ENCODE results near the gene EYA3. TPM values are rescaled to one million over a fixed set of nuclear protein-coding genes. Genes with fewer than 3 reads are reported as not detected.

EYA3 gene
- 10.3 and 12.6 TPM in 2 replicates for total RNA-seq

GRCh38 chr1:28088168-28088961 lies at the start of gene EYA3:
EYA3 (minus strand) TSS chr1:28088610; CDS start chr1:28058026, 30,584 bp downstream.

GRCh38 chr1:27959792-27960603 lies 128.4 kb downstream of the EYA3 start, which contains the start of gene XKR8:
XKR8 (plus strand) TSS chr1:27959973; CDS start chr1:27960070, 97 bp downstream.

GRCh38 chr1:27934818-27935549 lies 153.4 kb downstream of the EYA3 start, which contains the start of gene SMPDL3B:
SMPDL3B (plus strand) TSS chr1:27935000; CDS start chr1:27935184, 184 bp downstream.

Other genes starting within 250 kb of the EYA3 start
- gene THEMIS2, start 216.1 kb downstream of the EYA3 start, total RNA-seq, result 10.3 TPM in 2 replicates
- 33.7 and 34.1 TPM in 2 replicates for gene RPA2, start 174.0 kb downstream of the EYA3 start, total RNA-seq
- not detected in 2 replicates for gene SMPDL3B, start 153.6 kb downstream of the EYA3 start, total RNA-seq
- gene XKR8, start 128.6 kb downstream of the EYA3 start, total RNA-seq, result 7.0 and 9.8 TPM in 2 replicates
- under 0.01 and 0.34 TPM in 2 replicates for gene PTAFR, start 88.1 kb upstream of the EYA3 start, total RNA-seq
- 52.5 and 72.1 TPM in 2 replicates for gene DNAJC8, start 144.4 kb upstream of the EYA3 start, total RNA-seq
- 404 and 481 TPM in 2 replicates for gene ATP5IF1, start 147.5 kb upstream of the EYA3 start, total RNA-seq
- 28.8 and 29.1 TPM in 2 replicates for gene SESN2, start 170.9 kb upstream of the EYA3 start, total RNA-seq
- gene MED18, start 240.4 kb upstream of the EYA3 start, total RNA-seq, result 19.9 and 20.5 TPM in 2 replicates

Measured in bronchus fibroblast of lung (primary cell).